ENCODE data around the gene MOB3A. TPM values are rescaled to one million over a fixed set of nuclear protein-coding genes. Genes with fewer than 3 reads are reported as not detected.

MOB3A gene
- total and polyA plus RNA-seq, 4 donors, result 3.4 to 8.7 (median 6.5) TPM

- Histone ChIP-seq H3K9ac (ENCODE audit: low read depth in 1 of 2, low read length in 2 of 2) (no peak overlapping the region), H3K27ac (ENCODE audit: low read depth in 1 of 2, low read length in 2 of 2) (no peak overlapping the region), H3K27me3 (ENCODE audit: control insufficient read depth in 4 of 4, insufficient read depth in 4 of 4, low read length in 3 of 4) (no peaks in the 10 kb centered on the region), H3K9me3 (ENCODE audit: control insufficient read depth in 4 of 4, low read length in 3 of 4) (no peaks in the 10 kb centered on the region), H3K4me1 (ENCODE audit: control insufficient read depth in 4 of 4, insufficient read depth in 4 of 4, low read length in 3 of 4) (peaks cover 7 to 31% (median 16%) of the 10 kb centered on the region in 4 donors), H3K36me3 (ENCODE audit: control insufficient read depth in 4 of 4, insufficient read depth in 3 of 4, low read depth in 1 of 4, low read length in 3 of 4) (peaks cover 3 to 30% (median 13%) of the 10 kb centered on the region in 4 donors), H3K4me3 (ENCODE audit: low read depth in 1 of 3, low read length in 3 of 3) (no peak overlapping the region)
- WGBS, result 89% methylated on average over 23 of the region's 23 CpGs
- no peak for TF ChIP-seq REST (IDR thresholded peaks at IDR 0.05)
- no peak for TF ChIP-seq HNF4A (conservative IDR thresholded peaks at IDR 0.05)
- TF ChIP-seq FOXA1 (IDR thresholded peaks at IDR 0.05), result no peak
- no peak for TF ChIP-seq CTCF (IDR thresholded peaks at IDR 0.05; ENCODE audit: low read depth, low read length, missing input control)
- TF ChIP-seq NR2F2 (IDR thresholded peaks at IDR 0.05), result no peak
- no peak for TF ChIP-seq GABPA (IDR thresholded peaks at IDR 0.05 in 1 of 2, conservative IDR thresholded peaks at IDR 0.05 in 1 of 2)
- TF ChIP-seq TAF1 (conservative IDR thresholded peaks at IDR 0.05), result no peak
- TF ChIP-seq RXRA (IDR thresholded peaks at IDR 0.05), result no peak
- TF ChIP-seq EGR1 (IDR thresholded peaks at IDR 0.05; ENCODE audit: low read depth in 2 of 2), result no peak
- TF ChIP-seq FOXA2 (IDR thresholded peaks at IDR 0.05), result no peak
- no peak for TF ChIP-seq ZBTB33 (IDR thresholded peaks at IDR 0.05)
- no peak for TF ChIP-seq HNF4G (IDR thresholded peaks at IDR 0.05)
- no peak for DNase-seq (ENCODE audit: low spot score)
These were observed 1.8 kb upstream of the MOB3A start for GRCh38 chr19:2097886-2098327.

GRCh38 chr19:2097203-2097885 lies 1.2 kb upstream of the MOB3A start:
- Histone ChIP-seq H3K4me3 (ENCODE audit: low read depth in 1 of 3, low read length in 3 of 3) (peak overlapping the region; percentile 39 to 49 (median 43)), H3K4me1 (ENCODE audit: control insufficient read depth in 4 of 4, insufficient read depth in 4 of 4, low read length in 3 of 4) (peaks cover 7 to 31% (median 16%) of the 10 kb centered on the region in 4 donors), H3K27me3 (ENCODE audit: control insufficient read depth in 4 of 4, insufficient read depth in 4 of 4, low read length in 3 of 4) (no peaks in the 10 kb centered on the region), H3K9ac (ENCODE audit: low read depth in 1 of 2, low read length in 2 of 2) (no peak overlapping the region), H3K36me3 (ENCODE audit: control insufficient read depth in 4 of 4, insufficient read depth in 3 of 4, low read depth in 1 of 4, low read length in 3 of 4) (peaks cover 3 to 28% (median 13%) of the 10 kb centered on the region in 4 donors), H3K9me3 (ENCODE audit: control insufficient read depth in 4 of 4, low read length in 3 of 4) (no peaks in the 10 kb centered on the region), H3K27ac (ENCODE audit: low read depth in 1 of 2, low read length in 2 of 2) (peak overlapping the region in 1 of 2 donors; percentile 63)
- TF ChIP-seq TAF1 (conservative IDR thresholded peaks at IDR 0.05) (no peak), YY1 (IDR thresholded peaks at IDR 0.05) (no peak), SP1 (IDR thresholded peaks at IDR 0.05) (no peak), FOXA1 (IDR thresholded peaks at IDR 0.05) (no peak), NR2F2 (IDR thresholded peaks at IDR 0.05) (no peak)
- DNase-seq (ENCODE audit: low spot score), result no peak
- 24% methylated on average over 30 of the region's 30 CpGs for WGBS
